ENCODE measurements around the gene ERGIC3.

Gene ERGIC3

DNA sequence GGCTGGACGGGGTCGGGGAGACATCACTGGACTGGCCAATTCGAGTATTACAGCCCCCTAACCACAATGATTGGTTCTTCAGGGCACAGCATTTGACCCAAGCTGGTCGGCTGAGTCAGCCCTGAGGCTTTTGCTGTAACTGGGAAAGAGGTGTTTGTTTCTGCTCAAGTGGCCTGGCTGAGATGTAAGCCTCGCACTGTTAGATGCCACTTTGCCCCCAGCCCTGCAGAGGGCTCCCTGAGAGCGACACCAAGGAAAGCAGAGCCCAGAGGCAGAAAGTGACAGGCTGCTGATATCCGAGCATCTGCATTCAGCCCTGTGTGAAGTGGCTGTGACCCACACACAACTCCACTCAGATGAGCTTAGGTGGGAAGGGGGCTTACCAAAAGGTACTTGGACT lies 19.4 kb downstream of the ERGIC3 start:
- peak; percentile 78 for DNase-seq (ENCODE audit: low spot score)

DNA sequence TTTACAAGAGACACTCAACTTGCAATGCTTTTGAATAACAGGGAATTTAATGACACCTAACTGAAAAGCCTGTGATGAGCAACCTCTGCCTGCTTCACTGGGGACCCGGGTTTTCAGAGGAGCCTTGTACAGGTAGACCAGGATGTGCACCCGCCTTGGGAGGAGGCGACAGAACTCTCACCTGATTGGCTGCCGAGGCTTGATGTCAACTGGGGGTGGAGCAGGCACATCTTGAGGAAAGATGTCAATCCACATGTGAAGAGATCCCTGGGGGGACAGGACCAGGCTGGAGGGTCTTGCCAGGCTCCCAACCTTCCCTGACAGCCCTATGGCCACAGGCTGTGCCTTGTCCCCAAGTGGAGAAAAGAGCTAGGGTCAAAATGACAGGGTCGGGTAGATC lies 19.8 kb downstream of the ERGIC3 start:
- DNase-seq (ENCODE audit: low spot score): no peak

DNA sequence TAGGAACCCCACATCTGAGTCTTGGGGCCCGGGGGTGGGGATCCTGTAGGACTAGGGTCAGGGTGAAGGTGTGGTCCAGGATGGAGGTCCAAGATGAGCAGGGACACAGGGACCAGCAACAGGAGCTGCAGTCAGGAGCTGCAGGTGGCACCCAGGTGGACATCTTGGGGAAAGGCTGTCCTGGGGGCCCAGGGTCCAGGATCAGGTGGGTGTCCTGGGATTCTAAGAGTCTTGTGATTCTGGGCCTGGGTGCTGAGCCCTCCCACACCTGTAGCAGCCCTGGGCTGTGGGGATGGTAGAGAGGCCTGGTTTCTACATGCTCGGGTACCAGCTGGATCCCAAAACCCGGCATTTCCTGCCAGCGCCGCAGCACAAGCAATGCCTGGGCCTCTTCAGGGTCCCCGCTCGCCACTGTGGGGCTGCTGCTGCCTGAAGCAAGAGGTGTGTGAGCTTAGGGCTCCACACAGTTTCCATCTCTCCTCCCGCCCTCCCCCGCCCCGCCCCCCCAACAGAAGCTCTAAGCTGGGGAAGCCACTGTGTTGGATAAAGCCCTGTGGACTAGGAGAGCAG lies 20.7 kb downstream of the ERGIC3 start:
- no peak for DNase-seq (ENCODE audit: low spot score)

DNA sequence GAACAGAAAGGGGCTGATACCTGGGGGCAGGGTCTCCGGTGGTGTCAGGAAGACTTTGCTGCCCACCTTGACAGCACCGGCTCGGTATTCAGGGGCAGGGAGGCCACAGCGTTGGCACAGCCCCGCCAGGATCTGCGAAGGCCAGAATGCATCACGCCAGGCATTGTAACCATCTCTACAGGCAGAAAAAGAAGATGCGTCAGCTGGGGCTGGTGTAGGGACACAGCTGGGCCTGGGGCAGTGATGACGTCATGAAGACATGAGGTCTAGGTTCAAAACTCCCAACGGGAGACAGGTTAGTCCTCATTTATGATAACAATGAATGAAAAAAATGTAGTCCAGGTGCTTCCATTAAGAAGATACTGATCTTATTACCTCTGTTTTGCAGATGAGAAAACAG lies 22.0 kb downstream of the ERGIC3 start:
- DNase-seq (ENCODE audit: low spot score): no peak

DNA sequence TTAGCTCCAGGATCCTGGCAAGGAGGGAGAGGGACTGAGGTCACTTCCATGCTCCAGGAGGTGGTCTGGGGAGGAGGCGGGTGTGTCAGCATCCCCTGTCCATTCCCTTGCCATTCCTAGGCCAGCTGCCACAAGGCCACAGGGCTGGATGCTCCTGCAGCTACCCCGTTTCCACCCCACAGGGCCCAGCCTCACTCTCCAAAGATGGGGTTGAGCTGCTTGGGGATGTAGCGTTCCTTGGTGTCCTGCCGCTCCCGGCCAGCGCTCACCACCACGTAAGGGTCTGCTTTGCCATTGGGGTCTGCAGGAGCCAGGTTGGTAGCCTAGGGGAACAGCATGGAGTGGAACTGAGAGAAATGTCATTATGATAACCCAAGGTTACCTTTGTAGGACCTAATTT lies 23.0 kb downstream of the ERGIC3 start:
- no peak for DNase-seq (ENCODE audit: low spot score)

DNA sequence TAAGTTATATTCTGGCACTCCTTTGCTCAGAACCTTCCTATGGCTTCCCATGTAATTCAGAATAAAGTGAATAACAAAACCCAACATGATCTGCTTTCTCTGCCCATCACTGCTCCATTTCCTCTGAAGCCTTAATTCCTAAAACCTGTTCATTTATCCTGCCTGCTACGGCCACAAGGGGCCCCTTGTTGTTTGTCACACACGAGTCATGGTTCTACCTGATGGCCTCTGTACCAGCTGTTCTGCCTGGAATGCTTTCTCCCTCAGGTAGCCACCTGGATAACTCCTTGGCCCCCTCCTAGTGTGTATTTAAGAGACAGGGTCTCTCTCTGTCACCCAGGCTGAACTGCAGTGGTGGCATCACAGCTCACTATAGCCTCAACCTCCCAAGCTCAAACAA lies 26.8 kb downstream of the ERGIC3 start:
- no peak for DNase-seq (ENCODE audit: low spot score)

DNA sequence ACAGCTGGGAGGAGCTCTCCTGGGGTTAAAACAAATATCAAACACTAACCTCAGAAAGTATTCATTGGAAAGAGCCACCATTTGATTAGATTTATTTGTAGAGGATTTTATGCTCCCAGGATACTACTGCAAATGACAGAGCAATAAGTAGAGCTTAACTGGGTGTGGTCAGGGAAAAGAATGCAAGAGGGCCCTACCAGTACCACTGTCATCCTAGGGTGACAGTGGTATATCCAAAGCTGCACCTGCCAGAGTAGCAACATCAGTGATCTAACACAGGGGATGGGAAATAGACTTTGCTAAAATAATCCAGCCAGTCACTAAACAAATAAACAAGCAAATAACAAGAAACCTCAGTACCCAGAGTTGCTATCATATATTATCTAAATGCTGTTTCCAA lies 29.7 kb downstream of the ERGIC3 start:
- no peak for DNase-seq (ENCODE audit: low spot score)

DNA sequence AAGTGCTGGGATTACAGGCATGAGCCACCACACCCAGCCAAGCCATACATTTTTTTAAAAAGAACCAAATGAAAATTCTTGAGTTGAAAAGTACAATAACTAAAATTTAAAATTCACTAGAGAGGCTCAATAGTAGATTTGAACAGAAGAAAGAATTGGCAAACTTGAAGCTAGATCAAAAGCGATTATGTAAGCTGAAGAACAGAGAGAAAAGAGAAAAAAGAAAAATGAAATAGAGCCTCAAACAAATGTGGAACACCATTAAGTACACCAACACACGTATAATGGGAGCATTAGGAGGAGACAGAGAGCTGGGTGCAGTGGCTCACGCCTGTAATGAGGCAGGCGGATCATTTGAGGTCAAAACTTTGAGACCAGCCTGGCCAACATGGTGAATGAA lies 31.0 kb downstream of the ERGIC3 start:
- no peak for DNase-seq (ENCODE audit: low spot score)

DNA sequence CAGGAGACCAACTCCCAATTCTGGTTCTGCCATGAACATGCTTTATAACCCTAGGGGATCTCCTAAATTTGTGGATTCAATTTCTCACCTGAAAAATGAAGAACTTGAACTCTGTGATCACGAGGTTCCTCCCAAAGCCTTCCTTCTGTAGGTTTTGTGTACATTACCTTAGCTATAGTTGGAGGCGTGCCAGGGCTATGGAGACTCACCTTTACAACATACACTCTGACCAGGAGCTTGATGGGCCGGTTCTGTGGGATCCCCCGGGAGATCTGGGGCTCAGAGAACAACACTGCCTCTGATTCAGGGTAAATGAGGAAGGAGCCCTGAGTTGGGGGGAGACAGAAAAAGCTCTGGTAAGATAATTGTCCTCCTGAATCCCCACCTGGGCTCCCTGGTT lies 34.1 kb downstream of the ERGIC3 start:
- no peak for DNase-seq (ENCODE audit: low spot score)

DNA sequence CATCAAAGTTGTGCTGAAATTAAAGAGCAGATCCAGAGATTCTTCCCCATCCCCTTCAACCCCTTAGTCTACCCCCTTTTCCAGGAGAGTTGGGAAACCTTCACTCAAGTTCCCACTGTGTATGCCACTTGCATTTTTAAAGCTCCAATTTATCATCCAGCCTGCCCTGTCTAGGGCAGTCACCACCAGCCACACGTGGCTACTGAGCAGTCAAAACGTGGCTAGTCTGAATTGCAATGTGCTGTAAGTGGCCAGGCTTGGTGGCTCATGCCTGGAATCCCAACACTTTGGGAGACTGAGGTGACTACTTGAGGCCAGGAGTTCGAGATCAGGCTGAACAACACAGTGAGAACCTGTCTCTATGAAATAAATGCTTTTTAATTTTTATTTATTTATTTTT lies 34.9 kb downstream of the ERGIC3 start:
- DNase-seq (ENCODE audit: low spot score): no peak

DNA sequence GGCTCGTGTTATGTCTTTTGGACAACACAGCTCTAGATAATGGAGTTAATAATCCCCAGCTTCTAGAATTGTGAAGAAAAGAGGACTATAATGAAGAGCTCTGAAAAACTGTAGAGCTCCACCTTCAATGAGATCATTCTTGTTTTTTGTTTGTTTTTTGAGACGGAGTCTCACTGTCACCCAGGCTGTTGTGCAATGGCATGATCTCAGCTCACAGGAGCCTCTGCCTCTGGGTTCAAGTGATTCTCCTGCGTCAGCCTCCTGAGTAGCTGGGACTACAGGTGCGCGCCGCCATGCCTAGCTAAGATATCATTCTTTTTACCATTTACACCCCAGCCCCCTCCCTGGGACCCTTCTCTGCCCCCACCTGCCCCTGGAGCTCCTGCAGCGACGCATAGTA lies 36.6 kb downstream of the ERGIC3 start:
- no peak for DNase-seq (ENCODE audit: low spot score)

DNA sequence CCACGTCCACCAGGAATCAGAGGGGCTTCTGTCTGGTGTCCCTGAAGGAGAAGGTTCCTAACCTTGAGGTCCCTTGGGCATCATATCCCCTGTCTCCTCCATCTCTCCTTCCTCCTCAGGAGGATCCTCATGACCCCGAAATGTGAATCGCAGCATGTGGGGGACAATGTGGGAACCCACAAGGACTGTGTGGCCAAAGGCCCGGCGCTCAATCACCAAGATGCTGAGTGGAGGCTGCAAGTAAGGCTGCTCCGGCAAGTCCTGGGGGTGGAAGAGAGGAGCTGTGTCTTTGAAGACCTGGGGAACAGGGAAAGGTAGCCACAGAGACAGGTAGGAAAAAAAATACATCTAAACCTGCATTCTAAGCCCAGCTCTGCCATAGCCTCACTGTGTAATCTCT lies 37.3 kb downstream of the ERGIC3 start:
- no peak for DNase-seq (ENCODE audit: low spot score)

DNA sequence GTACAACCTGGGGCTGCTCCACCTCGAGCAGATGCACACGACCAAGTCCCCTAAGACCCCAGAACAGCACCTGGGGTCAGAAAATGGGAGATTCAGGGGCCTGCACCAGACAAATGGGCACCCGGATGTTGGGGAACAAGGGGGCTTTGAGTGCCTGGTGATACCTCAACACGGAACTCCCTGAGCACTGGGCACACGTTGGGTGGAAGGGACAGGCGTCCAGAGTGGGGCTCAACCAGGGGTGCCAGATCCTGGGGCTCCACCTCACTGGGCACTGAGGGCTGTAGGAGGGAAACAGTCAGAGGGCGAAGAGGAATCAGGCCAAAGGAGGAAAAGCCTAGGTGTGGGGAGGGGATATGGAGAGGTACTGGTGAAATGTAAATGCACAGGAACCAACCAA lies 40.3 kb downstream of the ERGIC3 start:
- DNase-seq (ENCODE audit: low spot score): no peak

DNA sequence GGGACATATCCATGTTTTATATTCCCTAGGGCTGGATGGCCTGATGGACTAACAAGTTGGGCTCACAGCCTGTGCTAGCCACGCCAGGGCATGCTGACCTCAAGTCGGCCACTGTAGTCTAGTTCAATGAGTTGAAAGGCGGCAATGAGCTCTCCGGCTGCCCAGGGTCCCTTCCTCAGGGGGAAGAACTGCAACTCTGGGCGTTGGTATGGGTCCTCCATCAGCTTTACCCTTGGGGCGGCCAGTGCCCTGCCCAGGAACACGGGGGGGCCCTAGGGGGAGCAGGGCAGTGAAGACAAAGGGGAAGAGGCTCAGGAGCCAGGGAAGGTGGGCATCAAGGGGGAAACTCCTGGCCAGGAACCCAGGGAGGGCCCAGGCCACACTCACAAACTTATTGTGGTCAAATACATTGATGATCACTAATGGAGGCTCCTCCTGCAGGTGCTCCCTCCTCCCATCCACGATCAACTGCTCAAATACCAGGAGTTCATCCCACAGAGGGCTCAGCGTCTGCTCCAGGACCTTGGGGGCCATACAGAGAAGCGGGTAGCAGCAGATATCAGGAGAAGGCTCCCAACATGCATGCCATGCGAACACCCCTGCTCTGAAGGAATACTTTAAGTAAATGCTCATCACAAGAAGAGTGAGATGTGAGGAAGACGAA lies 41.0 kb downstream of the ERGIC3 start:
- DNase-seq (ENCODE audit: low spot score): no peak

DNA sequence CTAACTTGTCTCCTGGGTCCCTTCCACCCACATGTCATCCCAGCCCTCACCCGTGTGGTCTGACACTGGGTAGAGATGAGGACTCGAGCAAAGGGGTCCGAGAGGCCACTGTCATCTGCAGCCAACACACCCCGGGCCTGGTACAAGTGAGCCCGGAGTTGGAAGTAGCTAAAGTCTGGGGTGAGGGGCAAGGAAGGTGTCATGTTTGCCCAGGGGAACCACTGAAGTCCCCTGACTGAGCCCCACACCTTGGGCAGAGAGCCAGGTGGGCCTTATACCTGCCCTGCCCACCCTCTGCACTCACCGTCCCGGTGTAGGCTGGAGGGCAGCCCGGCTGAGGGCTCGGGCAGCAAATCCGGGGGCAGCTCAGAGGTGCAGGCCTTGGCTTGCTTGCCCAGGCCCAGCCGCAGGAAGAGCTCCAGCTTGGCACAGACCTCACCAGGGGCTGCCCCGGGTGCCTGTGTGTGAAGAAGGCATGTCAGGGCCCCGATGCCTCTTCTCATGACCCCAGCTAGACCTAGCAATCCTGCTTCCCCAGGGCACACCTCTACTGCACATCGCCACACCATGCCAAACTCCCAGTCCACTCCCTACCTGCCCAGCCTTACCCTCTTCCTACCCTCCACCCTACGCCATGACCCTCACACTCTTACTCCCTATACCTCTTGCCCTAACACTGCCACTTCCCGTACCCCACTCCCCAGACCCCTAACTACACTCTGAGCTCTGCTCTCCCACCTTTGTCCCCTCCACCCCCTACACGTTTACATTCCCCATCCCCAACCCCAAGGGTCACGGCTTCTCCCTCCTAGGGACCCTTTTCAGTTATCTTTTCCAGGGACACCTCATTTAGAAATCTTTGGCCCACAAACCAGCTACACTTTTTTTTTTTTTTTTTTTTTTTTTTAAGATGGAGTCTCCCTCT lies 42.0 kb downstream of the ERGIC3 start:
- no peak for DNase-seq (ENCODE audit: low spot score)

DNA sequence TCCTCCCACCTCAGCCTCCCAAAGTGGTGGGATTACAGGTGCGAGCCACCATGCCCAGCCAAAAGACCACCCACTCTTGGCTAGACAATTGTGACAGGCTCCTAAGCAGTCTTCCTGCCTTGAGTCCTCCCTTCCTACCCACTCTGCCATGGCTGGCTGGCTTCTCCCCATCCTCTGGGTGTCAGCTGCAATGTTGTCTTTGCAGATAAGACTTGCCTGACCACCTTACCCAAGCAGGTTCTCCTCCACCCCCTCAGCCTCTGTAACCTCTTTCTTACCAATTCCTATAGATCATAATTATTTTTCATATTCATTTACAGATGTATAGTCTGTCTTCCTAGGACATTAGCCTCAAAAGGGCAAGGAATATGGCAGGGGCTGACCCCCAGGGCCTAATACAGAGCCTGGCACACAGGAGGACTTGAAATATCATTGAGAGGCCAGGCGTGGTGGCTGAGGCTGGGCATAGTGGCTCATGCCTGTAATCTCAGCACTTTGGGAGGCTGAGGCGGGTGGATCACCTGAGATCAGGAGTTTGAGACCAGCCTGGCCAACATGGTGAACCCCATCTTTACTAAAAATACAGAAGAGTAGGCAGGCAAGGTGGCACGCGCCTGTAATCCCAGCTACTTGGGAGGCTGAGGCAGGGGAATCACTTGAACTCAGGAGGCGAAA lies 45.0 kb downstream of the ERGIC3 start:
- DNase-seq (ENCODE audit: low spot score): no peak

DNA sequence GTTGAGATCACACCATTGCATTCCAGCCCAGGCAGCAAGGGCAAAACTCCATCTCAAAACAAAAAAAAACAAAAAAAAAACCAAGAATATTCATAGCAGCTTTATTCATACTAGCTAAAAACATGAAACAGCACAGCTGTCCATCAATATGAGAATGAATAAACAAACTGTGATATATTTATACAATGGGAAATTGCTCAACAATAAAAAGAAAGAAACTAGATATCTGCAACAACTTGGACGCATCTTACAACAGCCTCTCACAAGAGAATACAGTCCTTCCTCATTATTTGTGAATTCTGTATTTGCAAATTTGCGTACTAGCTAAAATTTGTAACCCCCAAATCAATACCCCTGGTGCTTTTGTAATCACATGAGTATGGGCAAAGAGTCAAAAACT lies 45.6 kb downstream of the ERGIC3 start:
- DNase-seq (ENCODE audit: low spot score): no peak

DNA sequence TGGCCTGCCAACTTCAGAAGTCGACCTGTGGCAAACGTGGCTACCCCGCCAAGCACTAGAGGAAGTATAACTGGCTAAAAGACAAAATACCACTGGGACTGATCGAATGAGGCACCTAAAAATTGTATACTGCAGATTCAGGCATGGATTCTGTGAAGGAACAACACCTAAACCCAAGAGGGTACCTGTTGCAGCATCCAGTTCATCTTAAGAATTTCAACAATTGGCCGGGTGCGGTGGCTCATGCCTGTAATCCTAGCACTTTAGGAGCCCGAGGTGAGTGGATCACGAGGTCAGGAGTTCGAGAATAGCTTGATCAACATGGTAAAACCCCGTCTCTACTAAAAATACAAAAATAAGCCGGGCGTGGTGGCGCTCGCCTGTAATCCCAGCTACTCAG lies 46.5 kb downstream of the ERGIC3 start:
- DNase-seq (ENCODE audit: low spot score): no peak

DNA sequence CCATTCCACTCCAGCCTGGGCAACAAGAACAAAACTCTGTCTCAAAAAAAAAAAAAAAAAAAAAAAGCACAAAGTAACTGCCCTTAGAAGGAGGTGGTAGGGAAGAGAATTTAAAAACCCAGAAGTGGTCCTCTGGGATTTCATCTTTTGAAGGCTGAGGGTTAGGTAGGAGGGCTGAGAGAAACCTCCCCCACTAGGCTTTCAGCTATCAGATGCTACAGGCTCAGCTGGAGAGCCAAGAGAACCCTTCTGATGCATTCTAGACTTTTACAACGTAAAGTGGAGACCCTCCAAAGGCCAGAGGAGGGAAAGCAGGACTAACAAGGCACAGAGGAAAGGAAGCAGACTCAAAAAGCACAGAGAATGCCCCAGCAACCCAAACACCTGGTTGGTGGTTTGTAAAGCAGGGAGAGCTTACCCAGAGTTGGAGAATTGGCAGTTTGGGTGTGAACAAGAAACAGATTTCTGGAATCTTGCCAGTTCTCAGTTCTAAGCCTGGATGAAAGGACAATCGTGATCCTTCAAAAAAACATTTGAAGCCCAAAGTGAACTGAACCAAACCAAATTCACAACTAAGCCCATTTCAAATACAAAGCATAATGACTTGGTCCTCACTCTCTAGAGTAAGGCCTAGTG lies 50.6 kb downstream of the ERGIC3 start:
- no peak for DNase-seq (ENCODE audit: low spot score)

DNA sequence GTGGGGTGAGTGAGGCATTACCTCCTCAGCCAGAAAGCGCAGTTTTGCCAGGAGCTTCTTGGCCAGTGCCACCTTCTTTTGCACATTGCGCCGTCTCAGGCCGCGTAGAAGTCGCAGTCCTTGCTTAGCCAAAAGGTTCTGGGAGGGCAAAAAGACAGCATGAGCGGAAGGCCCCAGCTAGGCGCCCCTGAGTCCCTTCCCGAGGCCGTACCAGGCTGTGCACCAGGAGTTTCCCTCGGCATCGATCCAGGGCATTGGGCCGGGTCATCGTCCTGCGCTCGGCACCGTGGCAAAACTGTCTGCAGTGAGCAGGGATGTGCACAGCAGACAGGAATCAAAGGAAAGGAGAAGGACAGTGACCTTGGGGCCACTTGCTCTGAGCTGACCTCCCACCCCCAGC lies 53.6 kb downstream of the ERGIC3 start:
- no peak for DNase-seq (ENCODE audit: low spot score)

DNA sequence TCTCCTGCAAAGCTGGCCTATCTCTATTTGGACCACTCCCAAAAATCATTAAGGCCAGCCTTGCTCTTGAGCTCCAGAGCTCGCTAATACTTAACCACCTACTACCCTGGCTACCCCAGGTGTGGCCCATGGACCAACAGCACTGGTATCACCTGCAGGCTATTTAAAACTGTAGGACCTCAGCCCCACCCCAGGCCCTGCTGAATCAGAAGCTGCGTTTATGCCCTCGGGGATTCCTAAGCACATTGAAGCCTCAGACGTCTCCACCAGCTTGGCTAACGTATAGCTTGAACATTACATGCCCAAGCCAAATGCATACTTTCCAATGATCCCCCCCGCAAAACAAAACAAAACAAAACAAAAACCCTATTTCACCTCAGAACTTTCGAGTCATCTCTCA lies 54.0 kb downstream of the ERGIC3 start:
- DNase-seq (ENCODE audit: low spot score): no peak

DNA sequence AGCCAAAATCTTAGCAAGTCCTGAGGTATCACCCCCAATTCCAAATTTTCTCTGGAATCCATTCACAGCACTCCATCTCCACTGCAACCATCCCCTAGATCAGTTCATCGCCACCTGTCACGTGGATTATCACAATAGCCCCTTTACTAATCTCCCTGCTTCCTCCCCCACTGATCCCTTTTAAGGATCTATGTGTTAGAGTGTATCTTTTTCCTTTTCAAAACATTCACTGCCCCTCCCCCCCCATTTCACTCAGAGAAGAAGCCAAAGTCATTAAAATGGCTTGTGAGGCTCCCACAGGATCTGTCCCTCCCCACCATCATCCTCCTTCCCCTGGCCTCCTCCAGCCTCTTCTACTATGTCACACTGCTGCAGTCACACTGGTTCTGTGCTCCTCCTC lies 55.3 kb downstream of the ERGIC3 start:
- no peak for DNase-seq (ENCODE audit: low spot score)

All from AG08395 (cell line).